ENCODE data around the gene SMIM20.

Gene SMIM20

GRCh38 chr4:25951390-25951952 lies 37.5 kb downstream of the SMIM20 start:
- in situ Hi-C loops (cut with HindIII; ENCODE audit: low sequenced_read_pairs), result no loop called here

- in situ Hi-C loops (cut with HindIII; ENCODE audit: low sequenced_read_pairs), result no loop called here
These were observed 39.7 kb downstream of the SMIM20 start for GRCh38 chr4:25953740-25954139.

- in situ Hi-C loops (cut with HindIII; ENCODE audit: low sequenced_read_pairs), result no loop called here
These were observed 40.4 kb downstream of the SMIM20 start for GRCh38 chr4:25954293-25954904.

- in situ Hi-C loops (cut with HindIII; ENCODE audit: low sequenced_read_pairs), result no loop called here
These were observed 41.7 kb downstream of the SMIM20 start for GRCh38 chr4:25955705-25956104.

GRCh38 chr4:25956260-25956659 lies 42.2 kb downstream of the SMIM20 start:
- in situ Hi-C loops (cut with HindIII; ENCODE audit: low sequenced_read_pairs), result no loop called here

- in situ Hi-C loops (cut with HindIII; ENCODE audit: low sequenced_read_pairs), result no loop called here
These were observed 44.1 kb downstream of the SMIM20 start for GRCh38 chr4:25958110-25958509.

GRCh38 chr4:25962393-25962792 lies 48.4 kb downstream of the SMIM20 start:
- in situ Hi-C loops (cut with HindIII; ENCODE audit: low sequenced_read_pairs), result no loop called here

- in situ Hi-C loops (cut with HindIII; ENCODE audit: low sequenced_read_pairs), result no loop called here
These were observed 51.6 kb downstream of the SMIM20 start for GRCh38 chr4:25965629-25966028.

- in situ Hi-C loops (cut with HindIII; ENCODE audit: low sequenced_read_pairs), result no loop called here
These were observed 52.2 kb downstream of the SMIM20 start for GRCh38 chr4:25966171-25966570.

GRCh38 chr4:25969374-25970155 lies 55.5 kb downstream of the SMIM20 start:
- in situ Hi-C loops (cut with HindIII; ENCODE audit: low sequenced_read_pairs), result no loop called here

- in situ Hi-C loops (cut with HindIII; ENCODE audit: low sequenced_read_pairs), result no loop called here
These were observed 56.2 kb downstream of the SMIM20 start for GRCh38 chr4:25970226-25970675.

GRCh38 chr4:25970691-25971432 lies 56.8 kb downstream of the SMIM20 start:
- in situ Hi-C loops (cut with HindIII; ENCODE audit: low sequenced_read_pairs), result no loop called here

- in situ Hi-C loops (cut with HindIII; ENCODE audit: low sequenced_read_pairs), result no loop called here
These were observed 58.3 kb downstream of the SMIM20 start for GRCh38 chr4:25972366-25972765.

- in situ Hi-C loops (cut with HindIII; ENCODE audit: low sequenced_read_pairs), result no loop called here
These were observed 59.1 kb downstream of the SMIM20 start for GRCh38 chr4:25972984-25973745.

- in situ Hi-C loops (cut with HindIII; ENCODE audit: low sequenced_read_pairs), result no loop called here
These were observed 62.8 kb downstream of the SMIM20 start for GRCh38 chr4:25976780-25977179.

GRCh38 chr4:25977397-25978170 lies 63.6 kb downstream of the SMIM20 start:
- in situ Hi-C loops (cut with HindIII; ENCODE audit: low sequenced_read_pairs), result no loop called here

GRCh38 chr4:25978327-25978726 lies 64.3 kb downstream of the SMIM20 start:
- in situ Hi-C loops (cut with HindIII; ENCODE audit: low sequenced_read_pairs), result no loop called here

Data from DLD1 (cell line).